ENCODE measurements around the gene LYRM4. TPM values are rescaled to one million over a fixed set of nuclear protein-coding genes. Genes with fewer than 3 reads are reported as not detected.
A peak's percentile ranks its signal among the peaks of the same experiment; 100 is the strongest.

The LYRM4 gene
- total and polyA plus RNA-seq, 9 of the 15 experiments (the other 6 are each of a cell fraction or from before 2014, with no cell fraction given), result 24.2 to 69.4 (median 41.8) TPM

DNA sequence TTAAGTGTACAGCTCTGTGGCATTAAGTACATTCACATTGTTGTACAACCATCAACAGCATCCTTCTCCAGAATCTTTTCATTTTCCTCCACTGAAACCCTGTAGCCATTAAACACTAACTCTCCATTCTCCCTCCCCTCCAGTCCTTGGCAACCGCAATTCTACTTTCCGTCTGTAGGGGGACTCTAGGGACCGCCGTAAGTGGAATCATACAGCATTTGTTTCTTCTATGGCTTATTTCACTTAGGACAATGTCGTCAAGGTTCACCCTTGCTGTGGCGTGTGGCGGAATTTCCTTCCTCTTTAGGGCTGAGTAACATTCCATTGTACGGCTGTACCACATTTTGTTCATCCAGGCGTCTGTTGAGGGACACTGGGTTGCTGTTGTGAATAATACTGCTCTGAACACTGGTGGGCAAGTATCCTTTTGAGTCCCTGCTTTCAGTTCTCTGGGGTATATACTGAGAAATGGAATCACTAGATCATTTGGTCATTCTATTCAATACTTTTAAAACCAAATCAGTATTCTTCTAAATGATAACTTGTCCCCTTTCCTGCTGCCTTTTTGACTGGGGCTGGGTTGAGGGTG is 124.9 kb downstream of the LYRM4 start:
- no peak overlapping the region for H3K4me2 ChIP-seq (ENCODE audit: insufficient read depth, low read length)
- WGBS (ENCODE audit: insufficient coverage, low coverage, missing lambda C conversion rate), result 48% methylated on average over 9 of the region's 9 CpGs

More for the DNA sequence above, 124.9 kb downstream of the LYRM4 start:
- ATAC-seq (peak; percentile 93), FAIRE-seq (peak; percentile 83), DNase-seq (ENCODE audit: extremely low read depth in 1 of 4, low spot score in 3 of 4) (peak in 3 of 4 experiments; percentile 53 to 62 (median 58))
- intact Hi-C loops (cut with micrococcal nuclease) (no loop called here), in situ Hi-C loops (cut with MboI) (loop anchor here (25.0 kb wide), 1 partner anchor 1401 kb away; no protein-coding TSS in a partner anchor)
- BruUV-seq (replicated peaks), result no TSS peak
- ChIA-PET POLR2A (no interaction called here), CTCF (ENCODE audit: low intra/inter-chr PET ratio) (interaction anchor here (0.7 kb wide), 1 partner anchor 266 kb away, joined by 3 read pairs; no protein-coding TSS in a partner anchor)
- Histone ChIP-seq H3K9ac (ENCODE audit: insufficient read depth in 1 of 2, low read depth in 2 of 2, low read length in 2 of 2) (no peak overlapping the region), H2AFZ (ENCODE audit: low read depth, low read length) (no peak overlapping the region), H3K9me1 (ENCODE audit: control insufficient read depth, insufficient read depth, low read length) (no peaks in the 10 kb centered on the region), H3K79me2 (ENCODE audit: control insufficient read depth, insufficient read depth, low read length) (no peaks in the 10 kb centered on the region), H3K27ac (ENCODE audit: extremely low read depth, low read depth, low read length) (no peak overlapping the region), H3K9me3 (replicated peaks; ENCODE audit: control insufficient read depth, insufficient read depth, low read depth, low read length) (no peaks in the 10 kb centered on the region), H3K36me3 (ENCODE audit: control insufficient read depth, insufficient read depth, low read length) (no peaks in the 10 kb centered on the region), H4K20me1 (replicated peaks; ENCODE audit: control insufficient read depth, insufficient read depth, low read length) (0 out of 2 replicates have a peak, but pooled peaks cover 3% of the 10 kb centered on the region), H3K27me3 (ENCODE audit: control insufficient read depth in 2 of 2, insufficient read depth in 2 of 2, low read length in 2 of 2) (no peaks in the 10 kb centered on the region), H3K4me1 (replicated peaks in 1 of 2; ENCODE audit: control insufficient read depth in 2 of 2, insufficient read depth in 2 of 2, low read length in 2 of 2) (no peaks in the 10 kb centered on the region), H3K4me3 (no peak overlapping the region)
- TF ChIP-seq NCOA6 (IDR thresholded peaks at IDR 0.05) (no peak), RAD21 (CRISPR knock-in tag; conservative IDR thresholded peaks at IDR 0.05 in 1 of 2, IDR thresholded peaks at IDR 0.05 in 1 of 2) (peak in 1 of 2 experiments; percentile 35; a peak in 1 of 4 replicates), MAFK (IDR thresholded peaks at IDR 0.05; ENCODE audit: low read length) (no peak), DNMT1 (IDR thresholded peaks at IDR 0.05) (no peak), OTX1 (CRISPR knock-in tag; IDR thresholded peaks at IDR 0.05) (no peak), SMC3 (conservative IDR thresholded peaks at IDR 0.05; ENCODE audit: insufficient read depth, low read depth, low read length) (0 out of 2 replicates have a peak, but pooled peaks have one; percentile 10), TEAD4 (IDR thresholded peaks at IDR 0.05; ENCODE audit: low read length) (no peak), TEAD4 (CRISPR knock-in tag; IDR thresholded peaks at IDR 0.05; ENCODE audit: borderline replicate concordance) (no peak), CREM (IDR thresholded peaks at IDR 0.05; ENCODE audit: low read depth) (0 out of 2 replicates have a peak, but pooled peaks have one; percentile 7), ZBTB33 (CRISPR knock-in tag; IDR thresholded peaks at IDR 0.05) (peak; percentile 56; the same call in 1 of the 2 replicates)
- TF ChIP-seq, protein P1, sequence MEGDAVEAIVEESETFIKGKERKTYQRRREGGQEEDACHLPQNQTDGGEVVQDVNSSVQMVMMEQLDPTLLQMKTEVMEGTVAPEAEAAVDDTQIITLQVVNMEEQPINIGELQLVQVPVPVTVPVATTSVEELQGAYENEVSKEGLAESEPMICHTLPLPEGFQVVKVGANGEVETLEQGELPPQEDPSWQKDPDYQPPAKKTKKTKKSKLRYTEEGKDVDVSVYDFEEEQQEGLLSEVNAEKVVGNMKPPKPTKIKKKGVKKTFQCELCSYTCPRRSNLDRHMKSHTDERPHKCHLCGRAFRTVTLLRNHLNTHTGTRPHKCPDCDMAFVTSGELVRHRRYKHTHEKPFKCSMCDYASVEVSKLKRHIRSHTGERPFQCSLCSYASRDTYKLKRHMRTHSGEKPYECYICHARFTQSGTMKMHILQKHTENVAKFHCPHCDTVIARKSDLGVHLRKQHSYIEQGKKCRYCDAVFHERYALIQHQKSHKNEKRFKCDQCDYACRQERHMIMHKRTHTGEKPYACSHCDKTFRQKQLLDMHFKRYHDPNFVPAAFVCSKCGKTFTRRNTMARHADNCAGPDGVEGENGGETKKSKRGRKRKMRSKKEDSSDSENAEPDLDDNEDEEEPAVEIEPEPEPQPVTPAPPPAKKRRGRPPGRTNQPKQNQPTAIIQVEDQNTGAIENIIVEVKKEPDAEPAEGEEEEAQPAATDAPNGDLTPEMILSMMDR (IDR thresholded peaks at IDR 0.05 in 2 of 3, conservative IDR thresholded peaks at IDR 0.05 in 1 of 3; ENCODE audit: insufficient read depth in 2 of 3, low read depth in 1 of 3, low read length in 3 of 3), result peak; percentile 58 to 75 (median 63)

All from K562 (cell line).